Lower leg skin (tissue), 3 donors: ENCODE measurements around the gene NEURL1B.

Source experiments
- CTCF ChIP-seq, 3 donors: fragments of 450-650 bp; IDR thresholded peaks; one replicate each; pipeline ENCODE4 v1.5.1; 2016; ENCODE audit warnings: antibody characterized with exemption in 3 of 3, mild to moderate bottlenecking in 3 of 3, moderate library complexity in 2 of 3
- POLR2A ChIP-seq, 2 donors: fragments of 450-650 bp; IDR thresholded peaks; one replicate each; pipeline ENCODE4 v1.6.1; 2016 to 2017; ENCODE audit warnings: antibody characterized with exemption in 2 of 2, mild to moderate bottlenecking in 1 of 2, moderate library complexity in 1 of 2

- TF ChIP-seq CTCF (IDR thresholded peaks at IDR 0.05) (no peak), POLR2A (IDR thresholded peaks at IDR 0.05) (no peak)
Observed at GRCh38 chr5:172641359-172642050, 442 bp downstream of the NEURL1B start.
